OCI-LY1 (cell line): ENCODE results near the gene MYO3B.

Experiments used
- EZH2 ChIP-seq: fragments of 200-600 bp; sonication (generic), shearing (Covaris generic); IDR thresholded peaks from 2 replicates; pipeline ENCODE4 v1.8.0; 2017; ENCODE audit warnings: borderline replicate concordance, mixed run types, mild to moderate bottlenecking, antibody characterized with exemption, low read length, moderate library complexity, mixed read lengths
- TF ChIP-seq, protein P1 (sequence below): fragments of 200-600 bp; sonication (generic), shearing (Covaris generic); IDR thresholded peaks from 2 replicates; pipeline ENCODE4 v1.5.1; 2017; ENCODE audit warnings: mild to moderate bottlenecking, antibody characterized with exemption, low read length, moderate library complexity, mixed read lengths

DNA sequence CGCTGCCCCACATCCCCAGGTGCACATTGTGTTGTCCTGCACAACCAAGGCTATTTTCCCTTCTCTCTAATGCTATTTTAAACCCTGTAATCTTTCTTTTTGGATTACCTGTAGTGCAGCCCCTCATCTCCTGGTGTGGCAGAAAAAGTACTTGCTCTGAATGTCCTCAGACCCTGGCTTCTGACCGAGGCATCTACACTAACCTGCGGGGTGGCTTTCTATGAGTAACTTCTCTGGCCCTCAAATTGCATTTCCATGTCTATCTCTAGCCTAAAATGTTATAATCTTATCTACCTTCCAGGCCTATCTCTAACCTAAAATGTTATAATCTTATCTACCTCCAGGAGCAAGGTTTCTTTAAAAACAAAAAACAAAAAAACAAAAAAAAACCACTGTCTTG lies 519.0 kb downstream of the MYO3B start:
- TF ChIP-seq, protein P1, sequence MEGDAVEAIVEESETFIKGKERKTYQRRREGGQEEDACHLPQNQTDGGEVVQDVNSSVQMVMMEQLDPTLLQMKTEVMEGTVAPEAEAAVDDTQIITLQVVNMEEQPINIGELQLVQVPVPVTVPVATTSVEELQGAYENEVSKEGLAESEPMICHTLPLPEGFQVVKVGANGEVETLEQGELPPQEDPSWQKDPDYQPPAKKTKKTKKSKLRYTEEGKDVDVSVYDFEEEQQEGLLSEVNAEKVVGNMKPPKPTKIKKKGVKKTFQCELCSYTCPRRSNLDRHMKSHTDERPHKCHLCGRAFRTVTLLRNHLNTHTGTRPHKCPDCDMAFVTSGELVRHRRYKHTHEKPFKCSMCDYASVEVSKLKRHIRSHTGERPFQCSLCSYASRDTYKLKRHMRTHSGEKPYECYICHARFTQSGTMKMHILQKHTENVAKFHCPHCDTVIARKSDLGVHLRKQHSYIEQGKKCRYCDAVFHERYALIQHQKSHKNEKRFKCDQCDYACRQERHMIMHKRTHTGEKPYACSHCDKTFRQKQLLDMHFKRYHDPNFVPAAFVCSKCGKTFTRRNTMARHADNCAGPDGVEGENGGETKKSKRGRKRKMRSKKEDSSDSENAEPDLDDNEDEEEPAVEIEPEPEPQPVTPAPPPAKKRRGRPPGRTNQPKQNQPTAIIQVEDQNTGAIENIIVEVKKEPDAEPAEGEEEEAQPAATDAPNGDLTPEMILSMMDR: no peak
- TF ChIP-seq EZH2: no peak
